Measurements from ENCODE around the gene UEVLD. TPM values are rescaled to one million over a fixed set of nuclear protein-coding genes. Genes with fewer than 3 reads are reported as not detected.

The UEVLD gene
- total RNA-seq, 1 donor from 2014 or later: 21.4 TPM

- Histone ChIP-seq H3K27me3 (no peaks in the 10 kb centered on the region), H3K27ac (no peak overlapping the region), H3K36me3 (peaks cover 0 to 23% of the 10 kb centered on the region in 2 donors), H3K4me3 (no peak overlapping the region), H3K4me1 (no peaks in the 10 kb centered on the region), H3K9me3 (no peaks in the 10 kb centered on the region)
- intact Hi-C loops (cut with DNase I): no loop called here
- DNase-seq (ENCODE audit: extremely low spot score in 2 of 2): no peak
- TF ChIP-seq CTCF (IDR thresholded peaks at IDR 0.05) (no peak), POLR2A (IDR thresholded peaks at IDR 0.05) (no peak), POLR2AphosphoS5 (IDR thresholded peaks at IDR 0.05; ENCODE audit: insufficient read depth in 1 of 2, low read depth in 1 of 2) (no peak)
These were observed 52.3 kb downstream of the UEVLD start for GRCh38 chr11:18536209-18536608.

- Histone ChIP-seq H3K9me3 (no peaks in the 10 kb centered on the region), H3K4me3 (no peak overlapping the region), H3K27ac (no peak overlapping the region), H3K27me3 (no peaks in the 10 kb centered on the region), H3K36me3 (peaks cover 0 to 23% of the 10 kb centered on the region in 2 donors), H3K4me1 (no peaks in the 10 kb centered on the region)
- TF ChIP-seq CTCF (IDR thresholded peaks at IDR 0.05) (no peak), POLR2AphosphoS5 (IDR thresholded peaks at IDR 0.05; ENCODE audit: insufficient read depth in 1 of 2, low read depth in 1 of 2) (no peak), POLR2A (IDR thresholded peaks at IDR 0.05) (no peak)
- DNase-seq (ENCODE audit: extremely low spot score in 2 of 2): no peak
- intact Hi-C loops (cut with DNase I): no loop called here
These were observed 54.3 kb downstream of the UEVLD start for GRCh38 chr11:18534245-18534644.

GRCh38 chr11:18533365-18533764 is 55.2 kb downstream of the UEVLD start:
- peaks cover 0 to 23% of the 10 kb centered on the region in 2 donors for H3K36me3 ChIP-seq
- TF ChIP-seq CTCF (IDR thresholded peaks at IDR 0.05) (no peak), POLR2AphosphoS5 (IDR thresholded peaks at IDR 0.05; ENCODE audit: insufficient read depth in 1 of 2, low read depth in 1 of 2) (no peak), POLR2A (IDR thresholded peaks at IDR 0.05) (no peak)
- H3K9me3 ChIP-seq: no peaks in the 10 kb centered on the region
- no peak for DNase-seq (ENCODE audit: extremely low spot score in 2 of 2)
- H3K27ac ChIP-seq: no peak overlapping the region
- intact Hi-C loops (cut with DNase I): no loop called here
- no peaks in the 10 kb centered on the region for H3K4me1 ChIP-seq
- no peaks in the 10 kb centered on the region for H3K27me3 ChIP-seq
- H3K4me3 ChIP-seq: no peak overlapping the region

- H3K4me3 ChIP-seq: peak overlapping the region; percentile 87 to 99
- no peaks in the 10 kb centered on the region for H3K9me3 ChIP-seq
- no peak for TF ChIP-seq POLR2A (IDR thresholded peaks at IDR 0.05)
- TF ChIP-seq CTCF (IDR thresholded peaks at IDR 0.05): no peak
- no peak for TF ChIP-seq POLR2AphosphoS5 (IDR thresholded peaks at IDR 0.05; ENCODE audit: insufficient read depth in 1 of 2, low read depth in 1 of 2)
- H3K27me3 ChIP-seq: no peaks in the 10 kb centered on the region
- intact Hi-C loops (cut with DNase I): no loop called here
- H3K4me1 ChIP-seq: peaks cover 50% of the 10 kb centered on the region
- no peaks in the 10 kb centered on the region for H3K36me3 ChIP-seq
- H3K27ac ChIP-seq: peak overlapping the region; percentile 98
- DNase-seq (ENCODE audit: extremely low spot score in 2 of 2): no peak
These were observed 61.0 kb downstream of the UEVLD start for GRCh38 chr11:18527512-18527911.

GRCh38 chr11:18526521-18527296 is 61.8 kb downstream of the UEVLD start, which contains the start of gene TSG101:
Gene TSG101, minus strand, starts transcription at chr11:18526942. Its CDS starts 126 bp downstream, at chr11:18526816.
- peak within 1 kb of the TSS; percentile 87 to 99 for H3K4me3 ChIP-seq
- no peaks in the 10 kb centered on the region for H3K36me3 ChIP-seq
- DNase-seq (ENCODE audit: extremely low spot score in 2 of 2): peak; percentile 94 to 97
- no peaks in the 10 kb centered on the region for H3K27me3 ChIP-seq
- intact Hi-C loops (cut with DNase I): no loop called here
- no peak for TF ChIP-seq CTCF (IDR thresholded peaks at IDR 0.05)
- TF ChIP-seq POLR2A (IDR thresholded peaks at IDR 0.05): peak in 1 of 2 donors; percentile 79
- TF ChIP-seq POLR2AphosphoS5 (IDR thresholded peaks at IDR 0.05; ENCODE audit: insufficient read depth in 1 of 2, low read depth in 1 of 2): peak; percentile 92 to 96
- no peaks in the 10 kb centered on the region for H3K9me3 ChIP-seq
- H3K4me1 ChIP-seq: peaks cover 52% of the 10 kb centered on the region
- peak within 1 kb of the TSS; percentile 98 for H3K27ac ChIP-seq

All from vagina (tissue), 2 donors.